A549 (cell line): Measurements from ENCODE around the gene MPZ. TPM values are rescaled to one million over a fixed set of nuclear protein-coding genes. Genes with fewer than 3 reads are reported as not detected.

Source experiments
- ATAC-seq, 2 experiments: fragments of 200-7000 bp in 1 of 2; fragments of >200 bp in 1 of 2; cut with Nextera tagmentation in 1 of 2; cut with Tn5 transposase in 1 of 2; 3 replicates each; pipeline versions ENCODE4 v1.8.0 to v1.9.1; 2018 to 2020; ENCODE audit warnings: mild to moderate bottlenecking in 1 of 2, moderate library complexity in 1 of 2
- CTCF ChIA-PET: fragments of 300-600 bp; sonication (Branson Sonifier 250); formaldehyde crosslinking; extraction: SDS; loops from one replicate; lab custom pipeline; 2021; ENCODE audit warnings: antibody characterized with exemption, inconsistent platforms; lab: Yijun Ruan, JAX
- POLR2A ChIA-PET: fragments of 350-600 bp; formaldehyde crosslinking; extraction: SDS; loops from one replicate; lab custom pipeline; 2021; ENCODE audit warnings: antibody characterized with exemption, inconsistent platforms; lab: Yijun Ruan, JAX
- DNase-seq, 2 experiments: peaks; one replicate each; pipeline versions ENCODE4 v3.0.0 to v3.0.0-alpha.2; 2011 to 2016; ENCODE audit warnings: low read depth in 1 of 2, low spot score in 1 of 2
- FAIRE-seq: peaks from 2 replicates; lab custom pipeline; 2011; peaks lifted over from hg19 to GRCh38; lab: Jason Lieb, UNC
- H3K27ac ChIP-seq, 2 experiments: fragments of >200 bp; sonication (Bioruptor Twin); formaldehyde crosslinking; 3 replicates each; pipeline ENCODE4 v1.5.1; 2016 to 2017
- H3K4me1 ChIP-seq: fragments of >200 bp; sonication (Bioruptor Twin); formaldehyde crosslinking; 3 replicates; pipeline ENCODE4 v1.6.1; 2016
- H3K4me2 ChIP-seq: fragments of >200 bp; sonication (Bioruptor Twin); formaldehyde crosslinking; 3 replicates; pipeline ENCODE4 v1.6.1; 2016
- H3K4me3 ChIP-seq: fragments of >200 bp; sonication (Bioruptor Twin); formaldehyde crosslinking; 3 replicates; pipeline ENCODE4 v1.5.1; 2016
- H3K9me3 ChIP-seq: fragments of >200 bp; sonication (Bioruptor Twin); formaldehyde crosslinking; 3 replicates; pipeline ENCODE4 v1.6.1; 2016
- ATOH8 ChIP-seq: fragments of 250-450 bp; sonication (Bioruptor Pico); IDR thresholded peaks from 2 replicates; pipeline ENCODE4 v1.5.0; 2020; ENCODE audit warnings: low read depth, mild to moderate bottlenecking, moderate library complexity
- BCL3 ChIP-seq: fragments of >200 bp; sonication (Bioruptor Twin); formaldehyde crosslinking; IDR thresholded peaks from 3 replicates; pipeline ENCODE4 v1.6.1; 2016
- CBX2 ChIP-seq: fragments of 200-600 bp; sonication (generic); IDR thresholded peaks from 2 replicates; pipeline ENCODE4 v1.6.1; 2016; ENCODE audit warnings: low read depth, mild to moderate bottlenecking, borderline replicate concordance
- CHD4 ChIP-seq: fragments of 200-600 bp; sonication (generic); IDR thresholded peaks from 2 replicates; pipeline ENCODE4 v1.6.1; 2016; ENCODE audit warnings: antibody characterized with exemption, mild to moderate bottlenecking, borderline replicate concordance
- CTCF ChIP-seq: fragments of >200 bp; sonication (Bioruptor Twin); formaldehyde crosslinking; IDR thresholded peaks from 3 replicates; pipeline ENCODE4 v1.5.1; 2016
- E2F6 ChIP-seq: IDR thresholded peaks from 2 replicates; pipeline ENCODE4 v1.6.1; 2012; ENCODE audit warnings: low read depth, borderline replicate concordance
- EHMT2 ChIP-seq: fragments of 200-600 bp; sonication (generic); IDR thresholded peaks from 2 replicates; pipeline ENCODE4 v1.6.1; 2016; ENCODE audit warnings: antibody characterized with exemption, low read depth, mild to moderate bottlenecking, moderate library complexity
- ESRRA ChIP-seq: fragments of 150-350 bp; IDR thresholded peaks from 2 replicates; pipeline ENCODE4 v1.6.1; 2014; ENCODE audit warnings: mild to moderate bottlenecking, low read length, borderline replicate concordance
- FOSL2 ChIP-seq, 2 experiments: fragments of 450-650 bp in 1 of 2; fragments of >200 bp in 1 of 2; sonication (Bioruptor Twin) in 1 of 2; formaldehyde crosslinking; IDR thresholded peaks; 2 replicates each; pipeline versions ENCODE4 v1.5.0 to v1.6.1; 2016 to 2020; ENCODE audit warnings: mild to moderate bottlenecking in 1 of 2, moderate library complexity in 1 of 2
- HOXA7 ChIP-seq: fragments of 250-450 bp; sonication (Bioruptor Pico); IDR thresholded peaks from 2 replicates; pipeline ENCODE4 v1.5.0; 2020; ENCODE audit warnings: mild to moderate bottlenecking, moderate library complexity
- HOXB5 ChIP-seq: fragments of 250-450 bp; sonication (Bioruptor Pico); IDR thresholded peaks from 2 replicates; pipeline ENCODE4 v1.5.0; 2020; ENCODE audit warnings: mild to moderate bottlenecking, moderate library complexity
- KDM5A ChIP-seq: fragments of 200-600 bp; sonication (generic); IDR thresholded peaks from 2 replicates; pipeline ENCODE4 v1.6.1; 2016; ENCODE audit warnings: antibody characterized with exemption, mild to moderate bottlenecking
- NFE2L2 ChIP-seq: fragments of 150-350 bp; conservative IDR thresholded peaks from 2 replicates; pipeline ENCODE4 v1.6.1; 2014; ENCODE audit warnings: low read length
- POLR2A ChIP-seq: IDR thresholded peaks from 2 replicates; pipeline ENCODE4 v1.6.1; 2012; ENCODE audit warnings: mild to moderate bottlenecking, low read length
- RAD21 ChIP-seq, 2 experiments: fragments of >200 bp in 1 of 2; sonication (Bioruptor Twin) in 1 of 2; formaldehyde crosslinking in 1 of 2; IDR thresholded peaks in 1 of 2; conservative IDR thresholded peaks in 1 of 2; 2 replicates in 1 of 2; 3 replicates in 1 of 2; pipeline ENCODE4 v1.6.1; 2012 to 2018; ENCODE audit warnings: inconsistent platforms in 1 of 2
- RCOR1 ChIP-seq: fragments of 150-350 bp; IDR thresholded peaks from 2 replicates; pipeline ENCODE4 v1.6.1; 2014; ENCODE audit warnings: antibody characterized with exemption, low read length, low read depth
- REST ChIP-seq: fragments of 200-600 bp; sonication (generic); IDR thresholded peaks from 2 replicates; pipeline ENCODE4 v1.6.1; 2016; ENCODE audit warnings: antibody characterized with exemption, mild to moderate bottlenecking, moderate library complexity
- RFX5 ChIP-seq: fragments of 450-650 bp; IDR thresholded peaks from 2 replicates; pipeline ENCODE4 v1.7.1; 2014; ENCODE audit warnings: antibody characterized with exemption, mild to moderate bottlenecking, moderate library complexity
- RNF2 ChIP-seq: fragments of 200-600 bp; sonication (generic); IDR thresholded peaks from 2 replicates; pipeline ENCODE4 v1.6.1; 2016; ENCODE audit warnings: low read depth, mild to moderate bottlenecking, antibody characterized with exemption, moderate library complexity, borderline replicate concordance
- SMC3 ChIP-seq: fragments of >200 bp; sonication (Bioruptor Twin); formaldehyde crosslinking; IDR thresholded peaks from 3 replicates; pipeline ENCODE4 v1.6.1; 2018; ENCODE audit warnings: inconsistent platforms
- WGBS: methylation state at CpG from one replicate; pipeline ENCODE4 v1.1.6; 2017; ENCODE audit errors: missing lambda C conversion rate; 5-methylcytosine and 5-hydroxymethylcytosine counted together
- polyA plus RNA-seq, 4 experiments: library from polyadenylated mRNA; depleted of rRNA in 3 of 4; stranded (reverse); fragments of >200 nt; fragmentation: RNase III in 1 of 4; extraction: RNeasy Plus Mini Kit Qiagen cat#74134 plus additional on column Dnase treatment in 1 of 4; gene quantifications; 2 replicates in 3 of 4; 3 replicates in 1 of 4; pipeline ENCODE4 v1.2.3, GENCODE V29; 2011 to 2017

The MPZ gene
- polyA plus RNA-seq, 2 of the 4 experiments (the other 2 are of a cell fraction) = 0.17 to 0.83 TPM

- ATAC-seq (no peak), DNase-seq (no peak)
- TF ChIP-seq KDM5A (no peak), ESRRA (no peak), EHMT2 (no peak), RAD21 (conservative IDR thresholded peaks at IDR 0.05 in 1 of 2, IDR thresholded peaks at IDR 0.05 in 1 of 2) (no peak), BCL3 (no peak), E2F6 (no peak), CBX2 (no peak), REST (no peak), HOXA7 (CRISPR knock-in tag) (no peak), CTCF (no peak), ATOH8 (CRISPR knock-in tag) (no peak), RCOR1 (no peak), NFE2L2 (no peak), CHD4 (no peak), HOXB5 (CRISPR knock-in tag) (no peak), FOSL2 (IDR thresholded peaks at IDR 0.05) (no peak), FOSL2 (CRISPR knock-in tag; IDR thresholded peaks at IDR 0.05) (no peak), SMC3 (no peak), POLR2A (no peak), RNF2 (no peak), RFX5 (no peak)
- TF ChIP-seq, all 56 proteins: peak for 0
- Histone ChIP-seq H3K4me2 (no peak overlapping the region), H3K4me3 (no peak overlapping the region), H3K9me3 (no peaks in the 10 kb centered on the region), H3K27ac (no peak overlapping the region), H3K4me1 (no peaks in the 10 kb centered on the region)
- FAIRE-seq = no peak
- CTCF ChIA-PET = interaction anchor here (0.9 to 1.0 kb wide), 2 partner anchors 44 to 110 kb away, joined by 3 read pairs; partner anchors contain the start of gene TOMM40L
- POLR2A ChIA-PET = no interaction called here
- WGBS = 87% methylated on average over 3 of the region's 3 CpGs
Observed at GRCh38 chr1:161335796-161336195, 26.0 kb upstream of the MPZ start.
